Small intestine (tissue), 7 donors: Measurements from ENCODE around the gene ZFP36. TPM values are rescaled to one million over a fixed set of nuclear protein-coding genes. Genes with fewer than 3 reads are reported as not detected.

ENCODE experiments used
- DNase-seq, 2 donors: peaks; one replicate each; pipeline versions ENCODE4 v3.0.0 to v3.0.0-alpha.2; 2013
- FAIRE-seq: peaks from 2 replicates; lab custom pipeline; 2012; peaks lifted over from hg19 to GRCh38; lab: Jason Lieb, UNC
- H3K27ac ChIP-seq, 3 donors: one replicate each; pipeline ENCODE4 v1.5.1; 2013; ENCODE audit warnings: low read length in 2 of 3, mild to moderate bottlenecking in 2 of 3, control low read depth in 1 of 3, inconsistent platforms in 1 of 3, low read depth in 1 of 3, moderate library complexity in 1 of 3
- H3K27me3 ChIP-seq, 3 donors: one replicate each; pipeline ENCODE4 v1.6.1; 2013; ENCODE audit warnings: low read length in 3 of 3, inconsistent platforms in 1 of 3; ENCODE audit not compliant: control insufficient read depth in 3 of 3, insufficient read depth in 3 of 3
- H3K36me3 ChIP-seq, 3 donors: one replicate each; pipeline ENCODE4 v1.6.1; 2013; ENCODE audit warnings: low read length in 3 of 3, inconsistent platforms in 1 of 3, low read depth in 1 of 3, mild to moderate bottlenecking in 1 of 3, moderate library complexity in 1 of 3; ENCODE audit not compliant: control insufficient read depth in 3 of 3, insufficient read depth in 2 of 3
- H3K4me1 ChIP-seq, 3 donors: one replicate each; pipeline ENCODE4 v1.6.1; 2013; ENCODE audit warnings: low read length in 2 of 3, inconsistent platforms in 1 of 3, low read depth in 1 of 3, mild to moderate bottlenecking in 1 of 3, moderate library complexity in 1 of 3; ENCODE audit not compliant: control insufficient read depth in 3 of 3, insufficient read depth in 2 of 3
- H3K4me3 ChIP-seq, 3 donors: one replicate each; pipeline ENCODE4 v1.5.1; 2013; ENCODE audit warnings: low read length in 3 of 3, control low read depth in 1 of 3, inconsistent platforms in 1 of 3, low read depth in 1 of 3, mild to moderate bottlenecking in 1 of 3, moderate library complexity in 1 of 3
- H3K9me3 ChIP-seq, 2 donors: one replicate each; pipeline ENCODE4 v1.6.1; 2013; ENCODE audit warnings: low read depth in 1 of 2, low read length in 1 of 2; ENCODE audit not compliant: control insufficient read depth in 2 of 2, insufficient read depth in 1 of 2
- WGBS, 3 donors: extraction: QIAGEN DNeasy Blood & Tissue Kit; methylation state at CpG; one replicate each; pipeline ENCODE4 v1.1.7; 2013; 5-methylcytosine and 5-hydroxymethylcytosine counted together
- polyA plus RNA-seq, 4 donors: library from polyadenylated mRNA; stranded (reverse) in 3 of 4; unstranded in 1 of 4; fragments of 200-250 nt in 3 of 4; fragments of 120-200 nt in 1 of 4; gene quantifications; one replicate each; pipeline versions ENCODE4 v1.2.1 to v1.2.3, GENCODE V29; 2013
- donor health status: healthy with polysubstance abuse.
- donor health status: control.
- donor health status: control.
- donor health status: Bipolar disorder and iron deficiency.
- donor health status: healthy.

Gene ZFP36
- polyA plus RNA-seq, 4 donors, result 104 to 365 (median 195) TPM

- no peak overlapping the region for H3K4me3 ChIP-seq
- peaks cover 0 to 5% (median 0%) of the 10 kb centered on the region in 3 donors for H3K27me3 ChIP-seq
- 87 to 93% (median 88%) methylated on average over 29 to 30 of the region's 30 CpGs for WGBS, 3 donors
- FAIRE-seq (no peak), DNase-seq (no peak)
- no peak overlapping the region for H3K27ac ChIP-seq
- H3K4me1 ChIP-seq, result peaks cover 0 to 7% (median 0%) of the 10 kb centered on the region in 3 donors
- H3K36me3 ChIP-seq, result peaks cover 0 to 50% (median 0%) of the 10 kb centered on the region in 3 donors
- no peaks in the 10 kb centered on the region for H3K9me3 ChIP-seq
Measured at GRCh38 chr19:39417463-39418181, 11.0 kb downstream of the ZFP36 start.

DNA sequence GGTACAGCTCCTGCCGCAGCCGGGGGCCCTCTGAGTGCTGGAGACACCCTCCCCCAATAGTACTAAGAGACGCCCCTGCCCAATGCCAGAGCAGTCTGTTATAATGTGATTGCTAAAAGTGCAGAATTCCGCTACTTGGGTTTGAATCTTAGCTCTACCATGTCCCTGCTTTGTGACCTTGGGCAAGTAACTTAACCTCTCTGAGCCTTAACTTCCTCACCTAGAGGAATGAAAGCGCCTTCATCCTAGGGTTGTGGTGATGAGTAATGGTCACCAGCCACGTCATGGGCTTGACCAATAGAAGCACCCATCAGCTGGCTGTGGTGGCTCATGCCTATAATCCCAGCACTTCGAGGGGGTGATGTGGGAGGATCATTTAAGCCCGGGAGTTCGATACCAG, 12.4 kb downstream of the ZFP36 start:
- no peak for FAIRE-seq
- H3K27ac ChIP-seq, result no peak overlapping the region
- H3K27me3 ChIP-seq, result no peaks in the 10 kb centered on the region
- 78 to 85% (median 84%) methylated on average over 9 of the region's 9 CpGs for WGBS, 3 donors
- no peak for DNase-seq
- H3K4me3 ChIP-seq, result no peak overlapping the region
- H3K9me3 ChIP-seq, result no peaks in the 10 kb centered on the region
- H3K4me1 ChIP-seq, result peaks cover 0 to 4% (median 0%) of the 10 kb centered on the region in 3 donors
- peaks cover 0 to 64% (median 0%) of the 10 kb centered on the region in 3 donors for H3K36me3 ChIP-seq

GRCh38 chr19:39420769-39421168, 14.1 kb downstream of the ZFP36 start:
- 89 to 92% (median 90%) methylated on average over 13 to 15 of the region's 15 CpGs for WGBS, 3 donors
- no peak overlapping the region for H3K27ac ChIP-seq
- H3K9me3 ChIP-seq, result no peaks in the 10 kb centered on the region
- H3K4me1 ChIP-seq, result no peaks in the 10 kb centered on the region
- no peak for DNase-seq
- H3K27me3 ChIP-seq, result no peaks in the 10 kb centered on the region
- no peak for FAIRE-seq
- peaks cover 0 to 67% (median 0%) of the 10 kb centered on the region in 3 donors for H3K36me3 ChIP-seq
- H3K4me3 ChIP-seq, result no peak overlapping the region

GRCh38 chr19:39422020-39422419, 15.4 kb downstream of the ZFP36 start:
- no peak for FAIRE-seq
- H3K4me1 ChIP-seq, result no peaks in the 10 kb centered on the region

GRCh38 chr19:39423258-39424086, 16.8 kb downstream of the ZFP36 start:
- no peaks in the 10 kb centered on the region for H3K27me3 ChIP-seq
- peaks cover 0 to 46% (median 0%) of the 10 kb centered on the region in 3 donors for H3K36me3 ChIP-seq
- peaks cover 0 to 6% (median 0%) of the 10 kb centered on the region in 3 donors for H3K4me1 ChIP-seq
- 86 to 89% (median 89%) methylated on average over 32 to 35 of the region's 35 CpGs for WGBS, 3 donors
- DNase-seq (no peak), FAIRE-seq (no peak)
- no peak overlapping the region for H3K27ac ChIP-seq
- no peak overlapping the region for H3K4me3 ChIP-seq
- H3K9me3 ChIP-seq, result no peaks in the 10 kb centered on the region

More at GRCh38 chr19:39422020-39422419, 15.4 kb downstream of the ZFP36 start:
- Histone ChIP-seq H3K27ac (no peak overlapping the region), H3K9me3 (no peaks in the 10 kb centered on the region), H3K27me3 (no peaks in the 10 kb centered on the region), H3K36me3 (peaks cover 0 to 55% (median 0%) of the 10 kb centered on the region in 3 donors), H3K4me3 (no peak overlapping the region)
- no peak for DNase-seq
- WGBS, 3 donors, result 90 to 95% (median 90%) methylated on average over 5 of the region's 5 CpGs

- Histone ChIP-seq H3K9me3 (no peaks in the 10 kb centered on the region), H3K27me3 (no peaks in the 10 kb centered on the region), H3K4me3 (no peak overlapping the region), H3K36me3 (peaks cover 0 to 40% (median 0%) of the 10 kb centered on the region in 3 donors), H3K4me1 (peaks cover 0 to 10% (median 0%) of the 10 kb centered on the region in 3 donors), H3K27ac (no peak overlapping the region)
- DNase-seq (no peak), FAIRE-seq (no peak)
- 82 to 85% (median 83%) methylated on average over 14 to 16 of the region's 16 CpGs for WGBS, 3 donors
Measured at GRCh38 chr19:39424934-39425333, 18.3 kb downstream of the ZFP36 start.

- Histone ChIP-seq H3K27ac (no peak overlapping the region), H3K36me3 (peaks cover 0 to 35% (median 0%) of the 10 kb centered on the region in 3 donors), H3K9me3 (no peaks in the 10 kb centered on the region), H3K4me1 (peaks cover 0 to 10% (median 0%) of the 10 kb centered on the region in 3 donors), H3K4me3 (no peak overlapping the region), H3K27me3 (no peaks in the 10 kb centered on the region)
- 87 to 91% (median 89%) methylated on average over 7 of the region's 7 CpGs for WGBS, 3 donors
- FAIRE-seq, result no peak
- DNase-seq, result no peak
Measured at GRCh38 chr19:39425744-39426143, 19.1 kb downstream of the ZFP36 start.

DNA sequence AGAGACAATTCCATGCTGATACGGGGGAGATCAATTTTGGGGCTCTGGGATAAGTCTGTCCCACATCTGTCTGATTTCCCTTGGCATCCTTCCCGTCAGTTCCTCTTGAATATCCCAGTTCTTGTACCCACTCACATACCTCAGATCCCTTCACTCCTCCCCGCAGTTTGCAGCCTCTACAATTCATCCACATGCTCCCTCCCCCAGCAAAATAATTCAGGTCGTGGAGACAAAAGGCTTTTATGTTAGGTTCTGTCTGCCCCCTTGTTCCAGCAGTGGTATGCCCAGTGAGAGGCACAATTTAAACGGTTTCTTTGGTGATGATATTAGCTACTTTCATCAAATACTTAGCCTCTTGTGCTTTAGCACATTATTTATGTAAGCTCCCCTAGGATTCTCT, 19.5 kb downstream of the ZFP36 start:
- FAIRE-seq (no peak), DNase-seq (no peak)
- H3K27me3 ChIP-seq, result no peaks in the 10 kb centered on the region
- H3K4me3 ChIP-seq, result no peak overlapping the region
- peaks cover 0 to 38% (median 0%) of the 10 kb centered on the region in 3 donors for H3K36me3 ChIP-seq
- no peak overlapping the region for H3K27ac ChIP-seq
- no peaks in the 10 kb centered on the region for H3K9me3 ChIP-seq
- 58 to 65% (median 65%) methylated on average over 5 of the region's 5 CpGs for WGBS, 3 donors
- H3K4me1 ChIP-seq, result peaks cover 0 to 10% (median 4%) of the 10 kb centered on the region in 3 donors
